ENCODE results near the gene UBR3. TPM values are rescaled to one million over a fixed set of nuclear protein-coding genes. Genes with fewer than 3 reads are reported as not detected.

UBR3 gene, protein sequence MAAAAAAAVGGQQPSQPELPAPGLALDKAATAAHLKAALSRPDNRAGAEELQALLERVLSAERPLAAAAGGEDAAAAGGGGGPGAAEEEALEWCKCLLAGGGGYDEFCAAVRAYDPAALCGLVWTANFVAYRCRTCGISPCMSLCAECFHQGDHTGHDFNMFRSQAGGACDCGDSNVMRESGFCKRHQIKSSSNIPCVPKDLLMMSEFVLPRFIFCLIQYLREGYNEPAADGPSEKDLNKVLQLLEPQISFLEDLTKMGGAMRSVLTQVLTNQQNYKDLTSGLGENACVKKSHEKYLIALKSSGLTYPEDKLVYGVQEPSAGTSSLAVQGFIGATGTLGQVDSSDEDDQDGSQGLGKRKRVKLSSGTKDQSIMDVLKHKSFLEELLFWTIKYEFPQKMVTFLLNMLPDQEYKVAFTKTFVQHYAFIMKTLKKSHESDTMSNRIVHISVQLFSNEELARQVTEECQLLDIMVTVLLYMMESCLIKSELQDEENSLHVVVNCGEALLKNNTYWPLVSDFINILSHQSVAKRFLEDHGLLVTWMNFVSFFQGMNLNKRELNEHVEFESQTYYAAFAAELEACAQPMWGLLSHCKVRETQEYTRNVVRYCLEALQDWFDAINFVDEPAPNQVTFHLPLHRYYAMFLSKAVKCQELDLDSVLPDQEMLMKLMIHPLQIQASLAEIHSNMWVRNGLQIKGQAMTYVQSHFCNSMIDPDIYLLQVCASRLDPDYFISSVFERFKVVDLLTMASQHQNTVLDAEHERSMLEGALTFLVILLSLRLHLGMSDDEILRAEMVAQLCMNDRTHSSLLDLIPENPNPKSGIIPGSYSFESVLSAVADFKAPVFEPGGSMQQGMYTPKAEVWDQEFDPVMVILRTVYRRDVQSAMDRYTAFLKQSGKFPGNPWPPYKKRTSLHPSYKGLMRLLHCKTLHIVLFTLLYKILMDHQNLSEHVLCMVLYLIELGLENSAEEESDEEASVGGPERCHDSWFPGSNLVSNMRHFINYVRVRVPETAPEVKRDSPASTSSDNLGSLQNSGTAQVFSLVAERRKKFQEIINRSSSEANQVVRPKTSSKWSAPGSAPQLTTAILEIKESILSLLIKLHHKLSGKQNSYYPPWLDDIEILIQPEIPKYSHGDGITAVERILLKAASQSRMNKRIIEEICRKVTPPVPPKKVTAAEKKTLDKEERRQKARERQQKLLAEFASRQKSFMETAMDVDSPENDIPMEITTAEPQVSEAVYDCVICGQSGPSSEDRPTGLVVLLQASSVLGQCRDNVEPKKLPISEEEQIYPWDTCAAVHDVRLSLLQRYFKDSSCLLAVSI (N-terminal part only)
- total RNA-seq: 14.7 and 44.4 TPM in 2 replicates

DNA sequence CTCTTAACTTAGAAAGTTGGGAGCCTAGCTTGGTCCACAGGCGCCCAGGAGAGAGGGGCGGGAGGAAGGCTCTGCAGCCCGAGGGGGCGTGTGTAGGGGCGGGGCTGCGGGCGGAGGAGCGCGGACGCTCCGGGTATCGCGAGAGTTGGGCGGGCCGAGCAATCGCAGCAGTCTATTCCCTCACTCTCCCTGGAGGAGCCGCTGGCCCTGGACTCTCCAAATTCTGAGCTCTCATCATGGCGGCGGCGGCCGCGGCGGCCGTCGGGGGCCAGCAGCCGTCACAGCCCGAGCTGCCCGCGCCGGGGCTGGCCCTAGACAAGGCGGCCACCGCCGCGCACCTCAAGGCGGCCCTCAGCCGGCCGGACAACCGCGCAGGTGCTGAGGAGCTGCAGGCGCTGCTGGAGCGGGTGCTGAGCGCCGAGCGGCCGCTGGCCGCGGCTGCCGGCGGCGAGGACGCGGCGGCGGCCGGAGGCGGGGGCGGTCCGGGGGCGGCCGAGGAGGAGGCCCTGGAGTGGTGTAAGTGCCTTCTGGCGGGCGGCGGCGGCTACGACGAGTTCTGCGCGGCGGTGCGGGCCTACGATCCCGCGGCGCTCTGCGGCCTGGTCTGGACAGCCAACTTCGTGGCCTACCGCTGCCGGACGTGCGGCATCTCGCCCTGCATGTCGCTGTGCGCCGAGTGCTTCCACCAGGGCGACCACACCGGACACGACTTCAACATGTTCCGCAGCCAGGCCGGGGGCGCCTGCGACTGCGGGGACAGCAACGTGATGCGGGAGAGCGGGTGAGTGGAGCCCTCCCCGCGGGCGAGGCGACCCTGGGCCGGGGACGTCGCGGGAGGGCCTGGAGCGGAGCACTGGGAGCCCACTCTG, at the start of gene UBR3:
UBR3 (plus strand) TSS at position 183 of the 869 bp plus-strand sequence; CDS start at position 237, 54 bp downstream.

DNA sequence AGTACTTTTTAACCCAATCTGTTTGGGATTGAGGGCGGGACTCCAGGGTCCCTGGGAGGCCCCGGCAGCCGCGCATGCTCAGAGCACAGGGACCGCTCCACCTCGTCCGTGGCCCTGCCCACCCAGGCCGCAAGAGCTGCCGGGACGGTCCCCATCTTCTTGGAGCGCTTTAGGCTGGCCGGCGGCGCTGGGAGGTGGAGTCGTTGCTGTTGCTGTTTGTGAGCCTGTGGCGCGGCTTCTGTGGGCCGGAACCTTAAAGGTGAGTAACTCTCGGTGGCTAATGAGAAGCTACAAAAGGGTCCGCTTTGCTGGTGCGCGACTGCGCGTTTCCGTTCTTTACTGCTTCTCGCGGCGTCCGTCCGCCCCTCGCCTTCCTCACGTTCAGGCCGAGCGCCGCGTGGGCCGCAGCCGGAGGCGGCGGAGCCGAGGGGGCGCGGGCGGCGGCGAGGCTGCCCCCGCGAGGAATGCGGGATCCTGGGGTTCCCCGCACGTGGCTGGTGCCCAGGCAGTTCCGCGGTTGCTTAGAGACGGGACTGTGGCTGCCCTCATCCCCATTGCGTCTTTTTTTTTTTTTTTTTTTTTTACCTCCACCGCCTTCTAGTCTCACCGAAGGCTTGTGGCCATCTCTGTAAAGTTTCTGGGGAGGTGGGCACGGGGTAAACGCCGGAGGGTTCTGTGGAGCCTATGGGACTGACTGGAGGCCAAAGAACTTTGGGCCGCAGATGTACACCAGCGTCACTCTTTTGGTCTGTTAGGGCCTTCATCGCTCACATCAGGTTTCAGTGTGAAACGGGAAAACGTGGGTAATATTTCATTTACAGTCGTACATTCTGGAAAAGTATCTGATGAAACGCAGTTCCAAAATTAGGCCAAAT, 28.3 kb upstream of the UBR3 start, which contains the start of gene SSB:
SSB (plus strand) TSS at position 154 of the 875 bp plus-strand sequence. CDS start 2,090 bp downstream, outside the sequence.

DNA sequence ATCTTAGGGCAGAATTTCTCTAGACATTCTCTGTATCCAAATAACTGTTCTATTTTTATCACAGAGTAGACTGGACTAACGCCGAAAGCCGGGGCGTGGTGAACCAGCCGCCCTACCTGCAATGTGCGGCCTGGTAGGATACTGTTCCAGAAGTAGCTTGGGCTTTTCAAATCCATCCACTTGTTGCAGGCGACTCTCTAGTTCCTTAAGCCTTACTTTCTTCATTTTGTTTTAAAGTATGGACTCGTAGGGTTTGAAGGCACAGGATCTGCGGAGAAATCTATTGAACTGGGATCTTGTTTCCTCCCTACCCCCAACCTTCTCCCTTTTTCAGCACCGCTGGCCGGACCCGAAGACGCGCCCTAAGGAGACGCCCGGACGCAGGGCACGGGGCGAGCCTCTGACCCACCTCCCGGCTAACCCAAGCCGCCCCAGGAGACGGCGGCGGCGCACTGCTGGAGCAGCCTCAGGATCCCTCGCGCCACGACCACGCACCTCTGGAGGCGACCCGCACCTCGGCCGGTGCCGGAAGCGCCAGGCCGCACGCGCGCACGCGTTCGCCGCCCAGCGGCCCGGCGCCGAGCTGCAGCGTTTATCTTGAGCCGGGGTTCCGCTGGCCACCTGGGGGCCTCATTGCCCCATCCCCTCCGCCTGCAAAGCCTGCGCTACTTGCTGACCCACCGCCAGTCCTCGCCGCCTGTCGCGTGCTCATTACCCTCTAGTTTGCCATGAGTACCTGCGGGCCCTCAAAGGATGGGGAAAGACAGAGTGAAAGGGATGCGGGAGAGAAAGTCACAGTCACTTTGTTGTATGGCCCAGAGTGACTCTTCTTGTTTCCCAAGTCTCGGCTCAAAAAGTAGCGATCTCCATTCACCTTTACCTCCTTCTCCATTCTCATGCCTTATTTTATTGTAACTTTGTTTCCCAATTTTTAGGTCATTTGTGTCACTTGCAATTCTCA, 2.6 kb upstream of the UBR3 start, which contains the start of gene METTL5:
METTL5 (minus strand) TSS at position 533 of the 961 bp plus-strand sequence; CDS start at position 225, 308 bp downstream.

Small RNA genes within 50 kb of the gene (small RNA-seq; reads per million reads assigned to genes)
- gene RNU6-1006P (ENCODE audit: low replicate concordance): not detected

Other genes with a start within 250 kb of the UBR3 start
- 15.3 and 23.3 TPM in 2 replicates for gene PPIG, start 243.1 kb upstream of the UBR3 start, total RNA-seq
- not detected in 2 replicates for gene CFAP210, start 133.0 kb upstream of the UBR3 start, total RNA-seq
- gene PHOSPHO2, start 133.0 kb upstream of the UBR3 start, total RNA-seq: 1.1 and 1.3 TPM in 2 replicates
- under 0.01 and 0.57 TPM in 2 replicates for gene KLHL23, start 93.6 kb upstream of the UBR3 start, total RNA-seq
- gene SSB, start 28.6 kb upstream of the UBR3 start, total RNA-seq: 59.5 and 73.0 TPM in 2 replicates
- gene METTL5, start 2.5 kb upstream of the UBR3 start, total RNA-seq: 26.8 and 30.6 TPM in 2 replicates